Heart left ventricle (tissue), 13 donors: ENCODE data around the gene LRRC26.

Experiments
- POLR2A ChIP-seq, 2 donors: fragments of 450-650 bp; IDR thresholded peaks; one replicate each; pipeline ENCODE4 v1.6.1; 2017; ENCODE audit warnings: antibody characterized with exemption in 2 of 2, mild to moderate bottlenecking in 2 of 2, moderate library complexity in 2 of 2
- TF ChIP-seq, protein P1 (sequence below), 12 donors: fragments of 200-600 bp; sonication (generic) in 4 of 12; IDR thresholded peaks; one replicate each; pipeline versions ENCODE4 v1.5.0 to v1.8.0; 2018 to 2022; ENCODE audit warnings: antibody characterized with exemption in 12 of 12, mild to moderate bottlenecking in 5 of 12
- donor health status: ischemic (EF 13 %, LVEDD 7.1; RV severe dilation, severe dysfunction).
- donor health status: DM: no; HTN: yes; CAD: no.
- donor health status: DM: no; HTN: no; CAD: no.
- donor health status: ischemic (EF 25% LVEDD 6.9; RV normal size, moderate dysfunction).
- donor health status: ischemic (EF 25% LVEDD 5.7; RV mildly dilated, moderate dysfunction).
- donor health status: ischemic (EF 35%, LVEDD 5.7; RV mildly dilated, moderate dysfunction).
- donor health status: nonischemic (EF 11% LVEDD 7.7; RV severe dilation, severe dysfunction).
- donor health status: DM: yes; HTN: yes; CAD: no.
- donor health status: PGD.
- donor health status: ischemic (EF 29% LVEDD 5.4; RV normal size, mild dysfunction).
- donor health status: nonischemic (EF 23%, LVEDD 6.1; RV moderate dilation, normal function).

DNA sequence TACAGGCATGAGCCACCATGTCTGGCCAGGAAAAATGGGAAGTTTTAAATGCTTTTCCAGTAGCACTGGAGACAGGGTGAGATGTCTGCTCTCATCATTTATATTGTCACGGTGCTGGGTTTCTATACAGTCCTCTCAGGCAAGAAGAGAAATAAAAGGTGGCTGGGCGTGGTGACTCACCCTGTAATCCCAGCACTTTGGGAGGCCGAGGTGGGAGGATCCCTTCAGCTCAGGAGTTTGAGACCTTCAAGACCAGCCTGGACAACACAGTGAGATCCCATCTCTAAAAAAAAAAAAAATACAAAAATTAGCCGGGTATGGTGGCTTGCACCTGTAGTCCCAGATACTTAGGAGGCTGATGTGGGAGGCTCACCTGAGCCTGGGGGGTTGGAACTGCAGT is 35.7 kb downstream of the LRRC26 start:
- no peak for TF ChIP-seq POLR2A (IDR thresholded peaks at IDR 0.05)
- TF ChIP-seq, protein P1, sequence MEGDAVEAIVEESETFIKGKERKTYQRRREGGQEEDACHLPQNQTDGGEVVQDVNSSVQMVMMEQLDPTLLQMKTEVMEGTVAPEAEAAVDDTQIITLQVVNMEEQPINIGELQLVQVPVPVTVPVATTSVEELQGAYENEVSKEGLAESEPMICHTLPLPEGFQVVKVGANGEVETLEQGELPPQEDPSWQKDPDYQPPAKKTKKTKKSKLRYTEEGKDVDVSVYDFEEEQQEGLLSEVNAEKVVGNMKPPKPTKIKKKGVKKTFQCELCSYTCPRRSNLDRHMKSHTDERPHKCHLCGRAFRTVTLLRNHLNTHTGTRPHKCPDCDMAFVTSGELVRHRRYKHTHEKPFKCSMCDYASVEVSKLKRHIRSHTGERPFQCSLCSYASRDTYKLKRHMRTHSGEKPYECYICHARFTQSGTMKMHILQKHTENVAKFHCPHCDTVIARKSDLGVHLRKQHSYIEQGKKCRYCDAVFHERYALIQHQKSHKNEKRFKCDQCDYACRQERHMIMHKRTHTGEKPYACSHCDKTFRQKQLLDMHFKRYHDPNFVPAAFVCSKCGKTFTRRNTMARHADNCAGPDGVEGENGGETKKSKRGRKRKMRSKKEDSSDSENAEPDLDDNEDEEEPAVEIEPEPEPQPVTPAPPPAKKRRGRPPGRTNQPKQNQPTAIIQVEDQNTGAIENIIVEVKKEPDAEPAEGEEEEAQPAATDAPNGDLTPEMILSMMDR (IDR thresholded peaks at IDR 0.05), result no peak
